Measurements from ENCODE around the gene BTBD18.

The BTBD18 gene, protein sequence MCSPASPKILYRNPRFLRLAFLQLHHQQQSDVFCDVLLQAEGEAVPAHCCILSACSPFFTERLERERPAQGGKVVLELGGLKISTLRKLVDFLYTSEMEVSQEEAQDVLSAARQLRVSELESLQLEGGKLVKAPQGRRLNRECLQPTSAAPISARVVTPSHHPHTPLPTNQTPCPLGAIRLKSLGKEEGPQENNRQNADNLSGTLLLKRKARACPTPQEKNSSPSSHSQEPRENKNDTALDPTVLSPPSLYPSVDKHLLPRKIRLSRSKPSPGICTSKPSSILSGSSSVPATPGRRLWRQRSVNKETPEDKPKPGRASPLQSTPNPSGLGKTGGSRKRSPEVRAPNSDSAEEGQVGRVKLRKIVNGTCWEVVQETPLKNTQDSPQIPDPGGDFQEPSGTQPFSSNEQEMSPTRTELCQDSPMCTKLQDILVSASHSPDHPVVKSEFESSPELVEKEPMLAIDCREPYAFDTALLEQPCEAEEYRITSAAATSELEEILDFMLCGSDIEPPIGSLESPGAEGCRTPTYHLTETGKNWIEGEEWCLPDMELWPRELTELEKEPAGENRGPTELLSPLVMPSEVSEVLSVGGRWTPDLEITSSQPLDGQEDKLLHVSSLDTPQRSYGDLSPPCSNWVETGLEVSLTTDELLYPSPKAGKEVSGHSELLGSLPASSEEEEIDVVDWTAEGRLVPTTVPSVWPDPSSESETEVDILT

DNA sequence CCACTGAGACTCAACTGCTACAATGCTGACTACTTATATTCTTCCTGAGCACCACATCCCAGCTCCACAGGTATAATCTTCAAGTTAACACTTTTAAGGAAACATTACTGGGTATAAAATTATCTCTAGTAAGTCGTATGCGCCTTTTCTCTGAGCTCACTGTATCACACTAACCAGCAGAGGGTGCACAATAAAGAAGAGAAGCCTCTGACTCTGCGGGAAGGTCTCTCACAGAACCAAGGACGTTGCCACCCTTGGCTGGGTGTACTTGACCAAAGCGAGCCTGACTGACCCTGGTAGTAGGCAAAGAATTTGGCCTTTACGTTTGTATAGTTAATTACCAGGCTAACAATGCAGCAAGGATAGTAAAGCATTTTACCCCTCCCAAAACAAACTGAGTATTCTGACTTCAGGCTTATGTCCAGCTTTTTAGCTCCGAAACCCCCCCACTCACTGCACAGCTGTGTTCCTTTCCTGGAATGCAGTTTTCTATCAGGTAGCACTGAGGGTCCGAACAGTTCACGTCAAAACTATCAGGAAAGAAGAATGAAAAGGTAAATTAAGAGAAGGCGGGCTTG lies at the start of gene BTBD18:
BTBD18 (minus strand) TSS at position 144 of the 578 bp plus-strand sequence. CDS start 631 bp downstream, outside the sequence.
- DNase-seq (ENCODE audit: low read depth in 4 of 4, low spot score in 1 of 4): no peak

GRCh38 chr11:57801183-57801485 lies 49.5 kb upstream of the BTBD18 start:
- DNase-seq (ENCODE audit: low read depth in 4 of 4, low spot score in 1 of 4): no peak

DNA sequence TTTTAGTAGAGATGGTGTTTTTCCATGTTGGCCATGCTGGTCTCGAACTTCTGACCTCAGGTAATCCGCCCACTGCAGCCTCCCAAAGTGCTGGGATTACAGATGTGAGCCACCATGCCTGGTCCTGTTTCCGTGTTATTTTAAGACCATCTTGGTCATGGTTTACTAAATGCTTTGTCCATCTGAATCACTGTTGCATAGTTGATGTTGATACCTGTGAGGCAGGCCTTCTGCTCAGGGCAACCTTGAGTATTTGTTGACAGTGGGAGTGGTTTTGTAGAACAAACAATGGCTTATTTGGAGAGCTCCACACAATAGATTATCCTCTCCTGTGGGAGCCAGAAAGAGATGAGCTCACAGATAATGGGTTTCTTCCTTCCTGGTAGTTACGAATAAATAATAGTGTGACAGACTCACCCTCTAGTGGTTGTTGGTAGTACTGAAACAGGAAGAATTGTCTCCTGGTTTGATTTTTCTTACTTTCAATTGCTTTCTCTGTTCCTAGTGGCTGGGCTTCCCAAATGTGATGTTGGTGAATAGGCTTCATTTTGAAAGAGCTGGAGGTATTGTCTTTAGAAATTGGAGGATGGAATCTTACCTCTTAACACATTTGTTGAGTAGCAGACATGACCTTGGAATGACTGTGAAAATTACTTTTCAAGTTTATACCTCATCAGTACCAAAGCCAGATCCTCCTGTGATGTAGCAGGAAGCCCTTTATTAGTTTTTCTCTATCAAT lies 49.0 kb upstream of the BTBD18 start:
- DNase-seq (ENCODE audit: low read depth in 4 of 4, low spot score in 1 of 4): no peak

DNA sequence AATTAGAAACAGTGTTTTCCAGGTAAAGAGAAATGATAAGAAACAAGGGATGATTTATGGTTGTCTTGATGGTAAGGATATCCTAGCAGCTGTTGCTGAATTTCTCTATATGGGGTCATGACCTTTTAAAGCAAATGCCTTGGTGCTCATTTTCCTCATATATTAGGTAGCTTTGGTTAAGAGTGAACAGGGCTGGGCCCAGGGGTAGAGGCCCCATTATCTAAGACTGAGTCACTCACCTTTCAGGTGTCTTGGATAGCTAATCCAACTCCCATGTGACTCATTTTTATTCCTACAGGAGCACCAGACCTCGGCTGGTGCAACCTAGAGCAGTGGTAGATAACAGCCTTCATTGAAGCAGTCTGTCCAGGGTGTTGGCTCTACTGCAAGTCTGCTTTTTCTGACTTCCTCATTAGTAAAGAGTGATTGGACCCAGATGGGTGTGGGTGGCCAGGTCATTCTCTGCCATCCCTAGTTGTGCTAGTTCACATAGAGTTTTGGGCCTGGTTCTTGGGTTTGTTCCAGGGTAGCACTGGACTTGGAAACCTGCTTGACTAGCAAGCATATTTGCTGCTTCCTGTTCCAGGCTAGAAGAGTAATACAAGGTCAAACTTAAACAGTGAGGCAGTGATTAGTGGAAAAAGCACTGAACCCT lies 47.4 kb upstream of the BTBD18 start:
- no peak for DNase-seq (ENCODE audit: low read depth in 4 of 4, low spot score in 1 of 4)

DNA sequence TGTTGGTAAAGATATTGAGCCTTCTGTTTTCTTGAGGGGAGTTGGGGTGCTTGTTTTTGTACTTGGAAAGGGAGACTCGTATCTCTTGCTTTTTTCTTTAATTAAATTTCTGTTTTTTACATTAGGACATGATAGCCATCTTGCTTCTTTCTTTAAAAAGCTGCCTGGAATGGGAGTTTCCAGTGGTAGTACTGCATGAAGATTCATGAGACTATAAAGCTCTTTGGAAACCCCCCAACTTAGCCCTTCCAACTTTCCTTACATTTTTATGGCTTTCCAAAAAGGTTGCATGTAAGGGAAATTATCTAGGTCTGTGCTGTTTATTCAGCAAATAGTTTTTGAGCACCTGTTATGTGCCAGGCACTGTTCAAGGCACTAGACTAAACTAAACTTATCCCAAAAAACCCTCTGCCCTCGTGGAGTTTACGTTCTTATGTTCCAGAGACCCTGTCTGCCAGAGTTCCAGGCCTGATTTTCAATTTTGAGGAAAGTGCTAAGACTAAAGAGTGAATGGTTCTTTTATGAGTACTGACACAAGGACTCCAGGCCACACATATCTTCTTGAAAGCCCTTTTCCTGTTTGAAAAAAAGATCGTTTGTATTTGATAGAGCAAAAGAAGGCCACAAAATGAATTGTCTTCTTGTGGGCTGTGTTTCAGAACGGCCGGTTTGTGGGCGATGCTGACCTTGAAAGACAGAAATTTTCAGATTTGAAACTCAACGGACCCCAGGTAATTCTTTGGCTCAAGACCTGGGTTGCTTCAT lies 41.9 kb upstream of the BTBD18 start:
- no peak for DNase-seq (ENCODE audit: low read depth in 4 of 4, low spot score in 1 of 4)

- no peak for DNase-seq (ENCODE audit: low read depth in 4 of 4, low spot score in 1 of 4)
Observed at GRCh38 chr11:57792870-57793269, 41.3 kb upstream of the BTBD18 start.

GRCh38 chr11:57792060-57792541 lies 40.5 kb upstream of the BTBD18 start:
- peak; percentile 39 to 61 (median 48) for DNase-seq (ENCODE audit: low read depth in 4 of 4, low spot score in 1 of 4)

GRCh38 chr11:57791321-57792059 lies 39.9 kb upstream of the BTBD18 start:
- DNase-seq (ENCODE audit: low read depth in 4 of 4, low spot score in 1 of 4): no peak

DNA sequence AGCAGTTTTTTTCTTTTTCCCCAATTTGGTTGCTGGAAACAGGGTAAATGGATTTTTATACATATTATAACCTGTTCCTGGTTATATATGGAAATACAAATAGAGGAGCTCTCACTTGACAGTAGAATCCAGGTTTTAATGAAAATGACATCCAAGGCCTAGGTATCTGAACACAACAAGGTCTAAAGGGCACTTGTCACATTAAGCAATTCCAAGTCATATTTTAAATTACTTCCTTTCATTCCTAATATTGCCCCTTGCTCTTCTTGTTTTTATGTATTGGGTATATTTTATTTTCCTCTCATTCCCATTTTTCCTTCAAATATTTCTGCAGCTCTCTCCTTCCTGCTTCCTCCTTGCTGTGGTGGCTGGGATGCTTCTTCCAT lies 37.1 kb upstream of the BTBD18 start:
- DNase-seq (ENCODE audit: low read depth in 4 of 4, low spot score in 1 of 4): no peak

- DNase-seq (ENCODE audit: low read depth in 4 of 4, low spot score in 1 of 4): no peak
Observed at GRCh38 chr11:57787920-57788702, 36.5 kb upstream of the BTBD18 start.

- DNase-seq (ENCODE audit: low read depth in 4 of 4, low spot score in 1 of 4): no peak
Observed at GRCh38 chr11:57787006-57787604, 35.5 kb upstream of the BTBD18 start.

DNA sequence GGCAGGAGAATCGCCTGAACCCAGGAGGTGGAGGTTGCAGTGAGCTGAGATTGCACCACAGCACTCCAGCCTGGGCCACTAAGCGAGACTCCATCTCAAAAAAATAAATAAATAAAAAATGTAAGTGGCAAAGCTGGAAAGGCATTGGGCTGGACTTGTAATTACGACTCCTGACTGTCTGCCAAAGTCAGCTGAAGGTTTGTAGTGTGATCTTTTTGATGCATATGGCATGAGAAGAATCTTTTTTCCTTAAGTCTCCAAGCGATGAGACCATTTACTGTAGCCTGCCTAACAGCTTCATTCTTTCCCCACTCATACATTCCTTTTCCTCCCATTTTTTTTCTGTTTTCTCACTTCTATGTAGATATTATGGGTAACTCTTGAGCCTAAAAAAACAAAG lies 34.8 kb upstream of the BTBD18 start:
- DNase-seq (ENCODE audit: low read depth in 4 of 4, low spot score in 1 of 4): no peak

GRCh38 chr11:57785072-57785471 lies 33.5 kb upstream of the BTBD18 start:
- DNase-seq (ENCODE audit: low read depth in 4 of 4, low spot score in 1 of 4): no peak

DNA sequence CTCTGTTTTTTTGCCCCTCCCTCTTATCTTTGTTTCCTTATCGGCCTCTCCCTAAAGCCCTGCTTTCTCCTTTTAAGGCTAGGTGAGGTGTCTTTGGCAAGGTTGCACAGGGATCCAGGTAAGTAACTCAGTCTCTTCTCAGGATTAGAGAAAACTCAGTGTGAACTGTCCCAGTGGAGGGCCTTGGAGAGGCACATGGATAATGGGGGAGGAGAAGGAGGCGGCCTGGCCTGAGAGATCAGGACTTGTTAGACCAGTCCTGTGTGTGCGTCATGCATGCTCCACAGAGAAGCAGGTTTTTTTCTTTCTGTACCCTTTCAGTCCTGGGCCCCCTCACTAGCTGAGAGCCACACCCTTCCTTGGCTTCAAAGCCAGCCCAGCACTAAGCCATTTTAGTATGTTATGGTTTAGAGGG lies 29.9 kb upstream of the BTBD18 start:
- DNase-seq (ENCODE audit: low read depth in 4 of 4, low spot score in 1 of 4): no peak

DNA sequence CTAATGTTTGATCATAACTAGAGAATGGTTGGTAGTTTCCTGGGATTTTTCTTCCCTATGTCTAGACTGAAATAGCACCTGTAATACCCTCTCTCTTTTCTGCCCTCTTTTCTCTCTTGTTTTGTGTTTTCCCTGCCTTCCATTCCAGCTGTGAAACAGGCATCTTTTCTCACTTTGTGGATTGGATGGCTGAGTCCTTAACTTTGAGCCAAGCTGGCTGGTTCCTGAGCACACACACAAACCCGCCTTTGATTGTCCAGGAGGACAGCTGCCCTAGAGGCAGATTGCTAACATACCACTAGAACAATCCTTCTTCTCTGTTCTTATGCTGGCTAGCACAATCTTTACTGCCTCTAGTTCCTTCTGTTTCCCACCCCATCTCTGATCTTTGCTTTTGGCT lies 27.7 kb upstream of the BTBD18 start:
- DNase-seq (ENCODE audit: low read depth in 4 of 4, low spot score in 1 of 4): no peak

GRCh38 chr11:57778318-57779037 lies 26.9 kb upstream of the BTBD18 start:
- no peak for DNase-seq (ENCODE audit: low read depth in 4 of 4, low spot score in 1 of 4)

GRCh38 chr11:57777969-57778317 lies 26.3 kb upstream of the BTBD18 start:
- no peak for DNase-seq (ENCODE audit: low read depth in 4 of 4, low spot score in 1 of 4)

All from stimulated activated CD4-positive, alpha-beta T cell treated with anti-CD3 and anti-CD28 coated beads, Interleukin-1b, Interleukin-23, amount 100 ng/mL, for 24 hours (primary cell).